ENCODE results near the gene TRIM72.

The TRIM72 gene

DNA sequence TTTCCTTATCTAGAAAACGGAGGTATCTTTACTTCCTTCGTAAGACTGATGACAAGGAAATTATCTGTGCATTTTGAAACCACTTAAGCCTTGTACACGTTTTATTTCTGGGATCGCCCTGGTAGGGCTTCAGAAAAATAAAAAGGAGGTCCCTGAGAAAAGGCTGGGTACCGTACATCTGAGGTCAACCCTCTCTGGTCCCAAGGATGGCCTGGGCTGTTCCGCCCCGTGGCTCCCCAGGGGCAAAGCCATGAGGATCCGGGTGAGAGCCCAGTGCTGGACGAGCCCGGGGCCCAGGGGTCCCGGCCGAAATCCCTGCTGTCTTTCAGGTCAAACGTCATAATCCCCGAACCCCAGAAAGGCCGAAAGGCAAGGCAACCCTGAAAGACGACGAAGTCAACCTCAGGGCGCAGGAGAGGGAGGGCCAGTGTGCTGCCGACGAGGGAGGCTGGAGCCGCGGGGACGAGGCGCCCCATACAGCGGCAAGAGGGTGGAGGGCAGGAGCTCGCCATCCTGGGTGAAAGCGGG is 34.6 kb upstream of the TRIM72 start:
- Histone ChIP-seq H2AFZ (ENCODE audit: low read depth) (peak overlapping the region; percentile 64), H3K27ac (peak overlapping the region; percentile 95), H3K4me1 (ENCODE audit: low read depth, poor library complexity, severe bottlenecking) (peaks cover 59% of the 10 kb centered on the region), H3K4me3 (IDR thresholded peaks at IDR 0.05; ENCODE audit: insufficient read depth, low read depth, low read length) (no peak overlapping the region), H3K4me2 (peak overlapping the region; percentile 72), H3K36me3 (ENCODE audit: insufficient read depth) (peaks cover 26% of the 10 kb centered on the region; the same call in 1 of the 2 replicates), H4K20me1 (ENCODE audit: insufficient read depth) (peaks cover 35% of the 10 kb centered on the region), H3K9ac (peak overlapping the region; percentile 99; the same call in 1 of the 2 replicates), H3K27me3 (ENCODE audit: insufficient read depth, low read depth) (no peaks in the 10 kb centered on the region), H3K79me2 (ENCODE audit: insufficient read depth, low read depth) (peaks cover 43% of the 10 kb centered on the region)
- TF ChIP-seq, protein P1, sequence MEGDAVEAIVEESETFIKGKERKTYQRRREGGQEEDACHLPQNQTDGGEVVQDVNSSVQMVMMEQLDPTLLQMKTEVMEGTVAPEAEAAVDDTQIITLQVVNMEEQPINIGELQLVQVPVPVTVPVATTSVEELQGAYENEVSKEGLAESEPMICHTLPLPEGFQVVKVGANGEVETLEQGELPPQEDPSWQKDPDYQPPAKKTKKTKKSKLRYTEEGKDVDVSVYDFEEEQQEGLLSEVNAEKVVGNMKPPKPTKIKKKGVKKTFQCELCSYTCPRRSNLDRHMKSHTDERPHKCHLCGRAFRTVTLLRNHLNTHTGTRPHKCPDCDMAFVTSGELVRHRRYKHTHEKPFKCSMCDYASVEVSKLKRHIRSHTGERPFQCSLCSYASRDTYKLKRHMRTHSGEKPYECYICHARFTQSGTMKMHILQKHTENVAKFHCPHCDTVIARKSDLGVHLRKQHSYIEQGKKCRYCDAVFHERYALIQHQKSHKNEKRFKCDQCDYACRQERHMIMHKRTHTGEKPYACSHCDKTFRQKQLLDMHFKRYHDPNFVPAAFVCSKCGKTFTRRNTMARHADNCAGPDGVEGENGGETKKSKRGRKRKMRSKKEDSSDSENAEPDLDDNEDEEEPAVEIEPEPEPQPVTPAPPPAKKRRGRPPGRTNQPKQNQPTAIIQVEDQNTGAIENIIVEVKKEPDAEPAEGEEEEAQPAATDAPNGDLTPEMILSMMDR (conservative IDR thresholded peaks at IDR 0.05; ENCODE audit: low read depth, low read length): no peak

DNA sequence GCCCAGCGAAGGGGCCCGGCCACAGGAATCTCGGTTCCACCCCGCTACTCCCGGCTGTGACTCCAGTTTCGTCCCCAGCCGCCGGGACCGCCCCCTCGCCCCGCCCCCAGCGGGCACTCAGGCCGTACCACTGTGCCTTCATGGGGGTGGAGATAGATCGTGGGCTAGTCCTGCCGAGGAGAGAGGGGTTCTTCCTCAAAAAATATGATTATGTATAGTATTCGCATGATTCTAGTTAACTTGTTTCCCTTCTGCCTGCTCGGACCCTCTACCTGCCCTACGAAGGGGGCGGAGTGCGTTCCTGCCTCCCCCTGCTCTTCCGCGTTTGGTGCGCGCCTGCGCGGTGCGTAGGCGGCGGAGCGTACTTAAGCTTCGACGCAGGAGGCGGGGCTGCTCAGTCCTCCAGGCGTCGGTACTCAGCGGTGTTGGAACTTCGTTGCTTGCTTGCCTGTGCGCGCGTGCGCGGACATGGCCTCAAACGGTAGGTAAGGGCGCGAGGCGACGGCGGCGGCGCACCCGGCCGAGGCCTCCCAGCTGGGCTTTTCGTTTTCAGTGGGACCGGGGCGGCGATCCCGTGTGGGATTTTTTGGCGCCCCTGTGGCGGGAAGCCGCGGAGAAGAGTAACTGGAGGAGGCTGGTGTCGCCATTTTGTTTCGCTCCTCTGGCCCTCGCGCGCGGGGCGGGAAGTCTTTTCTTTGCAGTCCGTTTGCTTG is 34.0 kb upstream of the TRIM72 start, which contains the start of gene FUS:
FUS (plus strand) TSS at position 393 of the 713 bp plus-strand sequence; CDS start at position 469, 76 bp downstream.
- H3K27ac ChIP-seq: peak within 1 kb of the TSS; percentile 95
- peaks cover 35% of the 10 kb centered on the region for H4K20me1 ChIP-seq (ENCODE audit: insufficient read depth)
- no peak within 1 kb of the TSS for H3K4me3 ChIP-seq (IDR thresholded peaks at IDR 0.05; ENCODE audit: insufficient read depth, low read depth, low read length)
- H3K9ac ChIP-seq: peak within 1 kb of the TSS; percentile 99
- H3K4me1 ChIP-seq (ENCODE audit: low read depth, poor library complexity, severe bottlenecking): peaks cover 65% of the 10 kb centered on the region
- H3K27me3 ChIP-seq (ENCODE audit: insufficient read depth, low read depth): no peaks in the 10 kb centered on the region
- peaks cover 31% of the 10 kb centered on the region; the same call in 1 of the 2 replicates for H3K36me3 ChIP-seq (ENCODE audit: insufficient read depth)
- peaks cover 49% of the 10 kb centered on the region for H3K79me2 ChIP-seq (ENCODE audit: insufficient read depth, low read depth)
- H2AFZ ChIP-seq (ENCODE audit: low read depth): peak within 1 kb of the TSS; percentile 64
- H3K4me2 ChIP-seq: peak within 1 kb of the TSS; percentile 98
- TF ChIP-seq, protein P1 (conservative IDR thresholded peaks at IDR 0.05; ENCODE audit: low read depth, low read length): no peak

DNA sequence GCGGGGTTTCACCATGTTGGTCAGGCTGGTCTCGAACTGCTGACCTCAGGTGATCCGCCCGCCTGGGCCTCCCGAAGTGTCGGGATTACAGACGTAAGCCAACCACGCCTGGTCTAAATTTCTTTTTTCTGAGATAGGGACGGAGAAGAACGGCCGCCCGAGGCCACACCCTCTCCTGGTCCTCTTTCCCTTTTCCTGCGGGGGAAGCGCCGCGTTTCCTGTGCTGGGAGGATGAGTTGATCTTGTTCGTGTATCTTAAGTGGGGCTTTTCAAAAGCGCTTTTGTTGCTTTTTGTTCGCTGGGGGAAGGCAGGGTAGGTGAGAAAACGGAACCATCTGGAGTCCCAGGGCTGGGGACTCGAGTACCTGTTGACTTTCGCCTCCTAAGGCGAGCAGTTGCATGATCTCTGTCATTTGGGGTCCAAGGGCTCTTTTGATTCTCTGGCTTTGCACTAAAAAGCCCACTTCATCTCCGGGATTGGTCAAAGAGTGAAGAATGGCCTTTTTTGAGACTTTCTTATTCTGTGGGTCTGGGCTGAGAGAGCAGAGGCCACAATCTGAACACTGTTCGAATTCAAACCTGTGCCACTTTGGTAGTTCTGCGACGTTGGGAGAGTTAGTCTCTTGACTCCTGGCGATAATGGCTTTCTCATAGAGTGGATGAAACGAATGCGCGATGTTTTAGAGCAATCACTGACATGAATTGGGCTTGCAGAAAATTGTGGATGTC is 32.7 kb upstream of the TRIM72 start:
- Histone ChIP-seq H4K20me1 (ENCODE audit: insufficient read depth) (peaks cover 41% of the 10 kb centered on the region), H3K27me3 (ENCODE audit: insufficient read depth, low read depth) (no peaks in the 10 kb centered on the region), H3K4me2 (peak overlapping the region; percentile 98), H2AFZ (ENCODE audit: low read depth) (no peak overlapping the region), H3K79me2 (ENCODE audit: insufficient read depth, low read depth) (peaks cover 63% of the 10 kb centered on the region), H3K27ac (peak overlapping the region; percentile 95), H3K36me3 (ENCODE audit: insufficient read depth) (peaks cover 44% of the 10 kb centered on the region; the same call in 1 of the 2 replicates), H3K4me1 (ENCODE audit: low read depth, poor library complexity, severe bottlenecking) (peaks cover 77% of the 10 kb centered on the region), H3K4me3 (IDR thresholded peaks at IDR 0.05; ENCODE audit: insufficient read depth, low read depth, low read length) (no peak overlapping the region), H3K9ac (peak overlapping the region; percentile 99)
- TF ChIP-seq, protein P1 (conservative IDR thresholded peaks at IDR 0.05; ENCODE audit: low read depth, low read length): no peak

DNA sequence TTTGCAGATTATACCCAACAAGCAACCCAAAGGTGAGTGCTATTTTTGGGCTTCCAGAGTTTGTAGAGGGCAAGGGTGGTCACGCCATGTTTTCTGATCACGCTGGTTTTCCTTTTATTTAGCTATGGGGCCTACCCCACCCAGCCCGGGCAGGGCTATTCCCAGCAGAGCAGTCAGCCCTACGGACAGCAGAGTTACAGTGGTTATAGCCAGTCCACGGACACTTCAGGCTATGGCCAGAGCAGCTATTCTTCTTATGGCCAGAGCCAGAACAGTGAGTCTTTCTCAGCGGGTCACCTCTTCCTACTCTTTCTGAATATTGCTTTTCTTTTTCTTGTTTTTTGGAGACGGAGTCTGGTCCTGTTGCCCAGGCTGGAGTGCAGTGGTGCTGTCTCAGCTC is 31.5 kb upstream of the TRIM72 start:
- TF ChIP-seq, protein P1 (conservative IDR thresholded peaks at IDR 0.05; ENCODE audit: low read depth, low read length): no peak
- no peaks in the 10 kb centered on the region for H3K27me3 ChIP-seq (ENCODE audit: insufficient read depth, low read depth)
- H3K79me2 ChIP-seq (ENCODE audit: insufficient read depth, low read depth): peaks cover 74% of the 10 kb centered on the region
- no peak overlapping the region for H2AFZ ChIP-seq (ENCODE audit: low read depth)
- H3K36me3 ChIP-seq (ENCODE audit: insufficient read depth): peaks cover 56% of the 10 kb centered on the region; the same call in 1 of the 2 replicates
- peak overlapping the region; percentile 98 for H3K4me2 ChIP-seq
- peaks cover 49% of the 10 kb centered on the region for H4K20me1 ChIP-seq (ENCODE audit: insufficient read depth)
- no peak overlapping the region; the same call in 1 of the 2 replicates for H3K9ac ChIP-seq
- no peak overlapping the region for H3K27ac ChIP-seq
- no peak overlapping the region for H3K4me3 ChIP-seq (IDR thresholded peaks at IDR 0.05; ENCODE audit: insufficient read depth, low read depth, low read length)
- peaks cover 70% of the 10 kb centered on the region for H3K4me1 ChIP-seq (ENCODE audit: low read depth, poor library complexity, severe bottlenecking)

All from KMS-11 (cell line).